GM12892 (cell line): Measurements from ENCODE around the gene ASB9.

Experiments
- DNase-seq: peaks from one replicate; pipeline ENCODE4 v3.0.0; 2011; ENCODE audit not compliant: insufficient read length
- FAIRE-seq: peaks from 2 replicates; lab custom pipeline; 2011; peaks lifted over from hg19 to GRCh38; lab: Jason Lieb, UNC
- POLR2A ChIP-seq: IDR thresholded peaks from 2 replicates; pipeline ENCODE4 v1.6.1; 2011; ENCODE audit warnings: low read depth, low read length, control low read depth
- POLR2AphosphoS5 ChIP-seq: IDR thresholded peaks from 2 replicates; pipeline ENCODE4 v1.6.1; 2011; ENCODE audit warnings: low read depth, low read length, control low read depth
- TAF1 ChIP-seq: IDR thresholded peaks from 2 replicates; pipeline ENCODE4 v1.6.1; 2011; ENCODE audit warnings: low read depth, mild to moderate bottlenecking, control low read depth, low read length, borderline replicate concordance

The ASB9 gene

GRCh38 chrX:15235001-15235400 is 34.9 kb downstream of the ASB9 start:
- FAIRE-seq (no peak), DNase-seq (no peak)
- TF ChIP-seq POLR2AphosphoS5 (no peak), POLR2A (no peak), TAF1 (no peak)

- FAIRE-seq = no peak
- DNase-seq = no peak
- no peak for TF ChIP-seq TAF1
- no peak for TF ChIP-seq POLR2AphosphoS5
- TF ChIP-seq POLR2A = no peak
These were observed 36.4 kb downstream of the ASB9 start for GRCh38 chrX:15233416-15234015.

- FAIRE-seq = no peak
- TF ChIP-seq POLR2A (no peak), POLR2AphosphoS5 (no peak), TAF1 (no peak)
These were observed 45.1 kb downstream of the ASB9 start for GRCh38 chrX:15224747-15225146.

GRCh38 chrX:15221321-15221720 is 48.6 kb downstream of the ASB9 start:
- DNase-seq = no peak
- TF ChIP-seq POLR2A (no peak), POLR2AphosphoS5 (no peak), TAF1 (no peak)
- FAIRE-seq = no peak

More at GRCh38 chrX:15224747-15225146, 45.1 kb downstream of the ASB9 start:
- DNase-seq = no peak

- no peak for TF ChIP-seq TAF1
- no peak for FAIRE-seq
- DNase-seq = no peak
These were observed 52.7 kb downstream of the ASB9 start for GRCh38 chrX:15217161-15217560.

- DNase-seq (no peak), FAIRE-seq (no peak)
- TF ChIP-seq POLR2AphosphoS5 (no peak), TAF1 (no peak), POLR2A (no peak)
These were observed 53.6 kb downstream of the ASB9 start for GRCh38 chrX:15216280-15216679.

GRCh38 chrX:15215366-15215765 is 54.5 kb downstream of the ASB9 start:
- DNase-seq (no peak), FAIRE-seq (no peak)
- TF ChIP-seq POLR2AphosphoS5 = no peak
- no peak for TF ChIP-seq POLR2A
- TF ChIP-seq TAF1 = no peak

- FAIRE-seq (no peak), DNase-seq (no peak)
- no peak for TF ChIP-seq POLR2A
- TF ChIP-seq TAF1 = no peak
- TF ChIP-seq POLR2AphosphoS5 = no peak
These were observed 55.3 kb downstream of the ASB9 start for GRCh38 chrX:15214588-15214987.

- DNase-seq = no peak
- no peak for FAIRE-seq
- TF ChIP-seq TAF1 = no peak
- TF ChIP-seq POLR2AphosphoS5 = no peak
- no peak for TF ChIP-seq POLR2A
These were observed 60.8 kb downstream of the ASB9 start for GRCh38 chrX:15209096-15209495.

- peak; percentile 77 for FAIRE-seq
- DNase-seq = no peak
- TF ChIP-seq POLR2A (no peak), TAF1 (no peak), POLR2AphosphoS5 (no peak)
These were observed 61.9 kb downstream of the ASB9 start for GRCh38 chrX:15207994-15208393.

GRCh38 chrX:15207384-15207783 is 62.5 kb downstream of the ASB9 start:
- TF ChIP-seq POLR2AphosphoS5 = no peak
- no peak for TF ChIP-seq POLR2A
- no peak for TF ChIP-seq TAF1
- FAIRE-seq = no peak

GRCh38 chrX:15206306-15206705 is 63.6 kb downstream of the ASB9 start:
- FAIRE-seq = no peak
- no peak for TF ChIP-seq POLR2AphosphoS5
- TF ChIP-seq TAF1 = no peak
- DNase-seq = no peak

More at GRCh38 chrX:15207384-15207783, 62.5 kb downstream of the ASB9 start:
- DNase-seq = no peak

- peak; percentile 86 for FAIRE-seq
- TF ChIP-seq TAF1 = no peak
- no peak for TF ChIP-seq POLR2AphosphoS5
- TF ChIP-seq POLR2A = no peak
- DNase-seq = no peak
These were observed 65.6 kb downstream of the ASB9 start for GRCh38 chrX:15204130-15204751.
